GM21390 (cell line): ENCODE data around the gene FUS.

Experiments
- ATAC-seq: cut with Tn5 transposase; IDR thresholded peaks from one replicate; pipeline ENCODE4 v1.9.1; 2021; ENCODE audit not compliant: unreplicated experiment

FUS gene

GRCh38 chr16:31225193-31225592, 45.3 kb downstream of the FUS start:
- no peak for ATAC-seq

- no peak for ATAC-seq
Measured at GRCh38 chr16:31228206-31228605, 48.3 kb downstream of the FUS start.

- no peak for ATAC-seq
Measured at GRCh38 chr16:31229501-31229900, 49.6 kb downstream of the FUS start.

GRCh38 chr16:31238041-31238440, 58.1 kb downstream of the FUS start:
- no peak for ATAC-seq
